Measurements from ENCODE around the gene SLC36A1. TPM values are rescaled to one million over a fixed set of nuclear protein-coding genes. Genes with fewer than 3 reads are reported as not detected.

SLC36A1 gene
- total RNA-seq, 1 experiment from 2014 or later, result 7.4 TPM

GRCh38 chr5:151477101-151477500 lies 29.7 kb downstream of the SLC36A1 start:
- ChIA-PET POLR2A (no interaction called here), CTCF (no interaction called here), RAD21 (ENCODE audit: low non-redundant PET in 1 of 2, low total read pairs in 2 of 2, uncharacterized antibody in 2 of 2, unreplicated experiment in 2 of 2) (no interaction called here)
- no peak overlapping the region for H3K4me3 ChIP-seq (replicated peaks in 1 of 2; ENCODE audit: low read depth in 1 of 2, low read length in 2 of 2)
- no peak overlapping the region for H3K4me2 ChIP-seq (ENCODE audit: low read length)
- no peaks in the 10 kb centered on the region for H3K79me2 ChIP-seq (ENCODE audit: insufficient read depth, low read length)
- no peaks in the 10 kb centered on the region for H3K4me1 ChIP-seq (ENCODE audit: control insufficient read depth in 1 of 2, insufficient read depth in 2 of 2, low read length in 2 of 2)
- H3K27me3 ChIP-seq (ENCODE audit: insufficient read depth, low read length), result no peaks in the 10 kb centered on the region
- 0 out of 4 replicates have a peak, but pooled peaks cover 0 to 2% of the 10 kb centered on the region in 2 experiments for H3K36me3 ChIP-seq (ENCODE audit: control insufficient read depth in 1 of 2, insufficient read depth in 2 of 2, low read length in 2 of 2)
- no peak overlapping the region for H3K9ac ChIP-seq (ENCODE audit: low read length)
- no peaks in the 10 kb centered on the region for H3K9me2 ChIP-seq (ENCODE audit: insufficient read depth)
- BruUV-seq (replicated peaks), result no TSS peak
- no peaks in the 10 kb centered on the region for H4K20me1 ChIP-seq (ENCODE audit: insufficient read depth)
- no peaks in the 10 kb centered on the region for H3K9me3 ChIP-seq (ENCODE audit: control insufficient read depth in 1 of 2, insufficient read depth in 1 of 2, low read depth in 1 of 2, low read length in 2 of 2)
- H3K27ac ChIP-seq (ENCODE audit: low read depth, low read length), result no peak overlapping the region
- no peak for ATAC-seq
- no peak for DNase-seq (ENCODE audit: low read depth, low spot score)
- TF ChIP-seq ZFX (IDR thresholded peaks at IDR 0.05), result no peak
- no peak for TF ChIP-seq FOSL1 (IDR thresholded peaks at IDR 0.05; ENCODE audit: low read depth)
- TF ChIP-seq ZBTB33 (IDR thresholded peaks at IDR 0.05; ENCODE audit: extremely low read depth, insufficient replicate concordance, low read length), result no peak
- TF ChIP-seq EGR1 (IDR thresholded peaks at IDR 0.05; ENCODE audit: low read depth), result no peak
- TF ChIP-seq POLR2A (IDR thresholded peaks at IDR 0.05; ENCODE audit: borderline replicate concordance, extremely low read depth, insufficient read depth, insufficient read length), result no peak
- no peak for TF ChIP-seq TCF7L2 (IDR thresholded peaks at IDR 0.05; ENCODE audit: borderline replicate concordance, extremely low read depth, insufficient read depth, insufficient read length)
- TF ChIP-seq POLR2AphosphoS5 (IDR thresholded peaks at IDR 0.05; ENCODE audit: low read depth, low read length), result no peak
- TF ChIP-seq REST (IDR thresholded peaks at IDR 0.05; ENCODE audit: low read depth), result no peak
- no peak for TF ChIP-seq ELF1 (IDR thresholded peaks at IDR 0.05; ENCODE audit: borderline replicate concordance, low read depth)
- no peak for TF ChIP-seq RAD21 (IDR thresholded peaks at IDR 0.05; ENCODE audit: low read depth)
- no peak for TF ChIP-seq CTCF (IDR thresholded peaks at IDR 0.05 in 2 of 3, conservative IDR thresholded peaks at IDR 0.05 in 1 of 3; ENCODE audit: borderline replicate concordance in 1 of 3, insufficient read depth in 1 of 3, low read depth in 2 of 3, low read length in 2 of 3)
- no peak for TF ChIP-seq ATF3 (IDR thresholded peaks at IDR 0.05)
- TF ChIP-seq YY1 (IDR thresholded peaks at IDR 0.05; ENCODE audit: extremely low read depth, insufficient replicate concordance, low read depth, low read length), result no peak
- no peak for TF ChIP-seq EZH2 (IDR thresholded peaks at IDR 0.05)
- no peak for TF ChIP-seq SIN3A (IDR thresholded peaks at IDR 0.05; ENCODE audit: low read depth)
- TF ChIP-seq MAX (IDR thresholded peaks at IDR 0.05), result no peak
- no peak for TF ChIP-seq EZH2phosphoT487 (IDR thresholded peaks at IDR 0.05; ENCODE audit: borderline replicate concordance)
- no peak for TF ChIP-seq ZNF274 (IDR thresholded peaks at IDR 0.05; ENCODE audit: low read depth, low read length)
- TF ChIP-seq CBX3 (IDR thresholded peaks at IDR 0.05; ENCODE audit: low read depth), result no peak
- intact Hi-C loops (cut with micrococcal nuclease), result no loop called here
- H2AFZ ChIP-seq (ENCODE audit: low read depth, low read length, poor library complexity, severe bottlenecking), result no peak overlapping the region

Measured in HCT116 (cell line).